Activated naive CD8-positive, alpha-beta T cell treated with anti-CD3 and anti-CD28 coated beads, Interleukin-2, amount 50 U/mL, for 24 hours (primary cell): Measurements from ENCODE around the gene ZNF23.
"Not testable (repeated sequence)": the region's sequence is repeated elsewhere in the genome, so short reads cannot be mapped to it uniquely, and the experiment has no call there.

Experiments used
- ATAC-seq: fragments of 150-1000 bp; cut with Tn5 transposase; one replicate; pipeline ENCODE4 v1.10.0; 2021
- DNase-seq: peaks from one replicate; pipeline ENCODE4 v3.0.0; 2021
- H3K27ac Mint-ChIP-seq: one replicate; pipeline ENCODE4 v1.8.0; 2021; ENCODE audit warnings: mild to moderate bottlenecking, mixed read lengths
- H3K27me3 Mint-ChIP-seq: one replicate; pipeline ENCODE4 v1.8.0; 2021; ENCODE audit warnings: mixed read lengths
- H3K36me3 Mint-ChIP-seq: one replicate; pipeline ENCODE4 v1.8.0; 2021; ENCODE audit warnings: low read depth, mixed read lengths
- H3K4me1 Mint-ChIP-seq: one replicate; pipeline ENCODE4 v1.8.0; 2021; ENCODE audit warnings: mixed read lengths
- H3K4me3 Mint-ChIP-seq: one replicate; pipeline ENCODE4 v1.8.0; 2021; ENCODE audit warnings: mild to moderate bottlenecking, moderate library complexity, mixed read lengths
- H3K9me3 Mint-ChIP-seq: one replicate; pipeline ENCODE4 v1.8.0; 2021; ENCODE audit warnings: mixed read lengths

ZNF23 gene

GRCh38 chr16:71461686-71462648, at the start of gene ZNF23:
ZNF23 (minus strand) TSS chr16:71462247; CDS start chr16:71456796, 5,451 bp downstream.
- H3K4me3 Mint-ChIP-seq = peak within 1 kb of the TSS; percentile 89

GRCh38 chr16:71507061-71507460, 45.0 kb upstream of the ZNF23 start:
- H3K27me3 Mint-ChIP-seq = peaks cover 3% of the 10 kb centered on the region
- H3K36me3 Mint-ChIP-seq = no peaks in the 10 kb centered on the region
- no peak overlapping the region for H3K4me3 Mint-ChIP-seq
- H3K27ac Mint-ChIP-seq = no peak overlapping the region
- DNase-seq = no peak
- no peaks in the 10 kb centered on the region for H3K9me3 Mint-ChIP-seq
- ATAC-seq = no peak
- no peaks in the 10 kb centered on the region for H3K4me1 Mint-ChIP-seq

More at GRCh38 chr16:71461686-71462648, at the start of gene ZNF23:
- H3K27me3 Mint-ChIP-seq = no peaks in the 10 kb centered on the region
- peak within 1 kb of the TSS; percentile 92 for H3K27ac Mint-ChIP-seq
- H3K36me3 Mint-ChIP-seq = peaks cover 3% of the 10 kb centered on the region
- DNase-seq (peak; percentile 84), ATAC-seq (peak; percentile 99)
- no peaks in the 10 kb centered on the region for H3K9me3 Mint-ChIP-seq
- H3K4me1 Mint-ChIP-seq = peaks cover 21% of the 10 kb centered on the region

GRCh38 chr16:71504901-71505300, 42.9 kb upstream of the ZNF23 start:
- Mint-ChIP-seq H3K4me1 (no peaks in the 10 kb centered on the region), H3K4me3 (no peak overlapping the region), H3K27me3 (peaks cover 2% of the 10 kb centered on the region), H3K36me3 (no peaks in the 10 kb centered on the region), H3K9me3 (no peaks in the 10 kb centered on the region), H3K27ac (no peak overlapping the region)
- ATAC-seq (no peak), DNase-seq (no peak)

GRCh38 chr16:71504051-71504450, 42.0 kb upstream of the ZNF23 start:
- ATAC-seq, H3K4me1 Mint-ChIP-seq, DNase-seq, H3K27me3 Mint-ChIP-seq, H3K9me3 Mint-ChIP-seq, H3K27ac Mint-ChIP-seq, H3K36me3 Mint-ChIP-seq, H3K4me3 Mint-ChIP-seq: not testable (repeated sequence)

GRCh38 chr16:71501547-71501946, 39.5 kb upstream of the ZNF23 start:
- no peak overlapping the region for H3K27ac Mint-ChIP-seq
- no peaks in the 10 kb centered on the region for H3K36me3 Mint-ChIP-seq
- H3K9me3 Mint-ChIP-seq = no peaks in the 10 kb centered on the region
- ATAC-seq = no peak
- no peak overlapping the region for H3K4me3 Mint-ChIP-seq
- no peak for DNase-seq
- H3K4me1 Mint-ChIP-seq = no peaks in the 10 kb centered on the region
- H3K27me3 Mint-ChIP-seq = peaks cover 2% of the 10 kb centered on the region

DNA sequence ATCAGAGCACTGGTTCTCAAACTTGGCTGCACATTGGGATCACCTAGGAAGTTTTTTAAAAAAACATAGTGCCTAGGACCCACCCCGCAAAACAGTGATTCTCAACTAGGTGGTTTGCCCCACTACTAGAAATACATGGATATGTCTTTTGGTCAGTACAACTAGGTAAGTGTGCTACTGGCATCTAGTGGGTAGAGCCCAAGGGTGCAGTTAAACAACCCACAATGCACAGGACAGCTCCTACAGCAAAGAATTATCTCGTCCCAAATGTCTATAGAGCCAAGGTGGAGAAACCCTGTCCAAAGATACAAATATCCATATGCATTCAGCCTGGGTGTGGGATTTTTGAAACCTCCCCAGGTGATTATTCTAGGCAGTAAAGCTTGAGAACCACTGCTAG, 38.9 kb upstream of the ZNF23 start:
- Mint-ChIP-seq H3K36me3 (no peaks in the 10 kb centered on the region), H3K4me1 (no peaks in the 10 kb centered on the region), H3K9me3 (no peaks in the 10 kb centered on the region), H3K27ac (no peak overlapping the region), H3K27me3 (peaks cover 2% of the 10 kb centered on the region), H3K4me3 (no peak overlapping the region)
- DNase-seq (no peak), ATAC-seq (no peak)

DNA sequence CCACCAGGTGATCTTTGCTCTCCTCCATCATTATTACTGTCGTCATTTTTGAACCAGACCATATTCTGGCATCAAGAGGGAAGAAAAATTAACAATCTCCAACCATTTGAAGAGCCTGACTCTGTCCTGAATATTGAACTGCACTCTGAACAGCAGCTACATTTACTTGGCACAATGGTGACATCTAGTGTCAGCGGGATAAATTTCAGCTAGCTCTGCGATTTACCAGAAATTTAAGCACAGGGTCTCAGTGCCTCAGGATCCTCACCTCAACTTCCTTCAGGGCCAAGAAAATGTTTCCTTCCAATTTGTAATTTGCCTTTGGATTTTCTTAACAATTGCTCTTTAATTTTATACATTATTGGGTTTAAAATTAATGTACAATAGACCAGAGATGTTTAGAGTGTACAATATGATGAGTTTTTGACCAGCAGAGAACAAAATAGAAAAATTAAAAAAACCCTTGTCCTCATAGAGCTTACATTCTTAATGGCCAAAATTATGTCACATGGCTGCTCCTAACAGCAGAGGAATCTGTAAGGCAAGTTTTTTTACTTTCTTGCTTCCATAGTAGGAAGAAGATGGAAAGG, 37.8 kb upstream of the ZNF23 start:
- H3K4me3 Mint-ChIP-seq = no peak overlapping the region
- H3K4me1 Mint-ChIP-seq = no peaks in the 10 kb centered on the region
- H3K36me3 Mint-ChIP-seq = no peaks in the 10 kb centered on the region
- H3K9me3 Mint-ChIP-seq = no peaks in the 10 kb centered on the region
- peak; percentile 48 for DNase-seq
- peak; percentile 57 for ATAC-seq
- H3K27me3 Mint-ChIP-seq = no peaks in the 10 kb centered on the region
- H3K27ac Mint-ChIP-seq = no peak overlapping the region

DNA sequence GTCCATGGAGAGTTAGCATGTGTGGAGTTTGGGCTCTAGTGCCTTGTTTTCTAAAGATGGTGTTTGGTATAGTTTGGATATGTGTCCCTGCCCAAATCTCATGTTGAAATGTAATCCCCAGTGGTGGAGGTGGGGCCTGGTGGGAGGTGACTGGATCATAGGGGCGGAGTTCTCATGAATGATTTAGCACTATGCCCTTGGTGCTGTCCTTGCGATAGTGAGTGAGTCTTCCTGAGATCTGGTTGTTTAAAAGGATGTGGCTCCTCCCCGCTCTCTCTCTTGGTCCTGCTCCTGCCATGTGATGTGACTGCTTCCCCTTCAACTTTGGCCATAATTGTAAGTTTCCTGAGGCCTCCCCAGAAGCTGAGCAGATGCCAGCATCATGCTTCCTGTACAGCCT, 36.0 kb upstream of the ZNF23 start:
- no peak for DNase-seq
- no peaks in the 10 kb centered on the region for H3K9me3 Mint-ChIP-seq
- no peak overlapping the region for H3K27ac Mint-ChIP-seq
- no peak overlapping the region for H3K4me3 Mint-ChIP-seq
- H3K36me3 Mint-ChIP-seq = no peaks in the 10 kb centered on the region
- no peaks in the 10 kb centered on the region for H3K4me1 Mint-ChIP-seq
- no peak for ATAC-seq
- no peaks in the 10 kb centered on the region for H3K27me3 Mint-ChIP-seq

DNA sequence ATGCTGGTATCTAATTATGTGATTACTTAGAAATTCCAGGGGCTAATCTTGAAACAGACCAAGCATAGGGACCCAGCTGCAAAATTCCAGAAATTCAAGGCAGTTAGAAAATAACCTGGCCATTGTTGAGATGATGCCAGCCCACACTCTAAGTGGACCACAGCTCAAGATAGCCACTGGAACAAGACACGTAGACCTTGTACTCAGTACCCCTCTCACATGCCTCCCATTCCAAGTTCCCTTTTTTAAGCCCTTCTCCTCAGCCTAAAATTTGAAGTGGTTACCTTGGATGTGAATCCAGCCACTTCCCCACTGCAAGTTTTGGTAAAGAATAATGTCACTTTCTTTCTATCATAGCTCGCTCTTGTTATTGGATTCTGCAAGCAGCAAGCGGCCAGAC, 31.2 kb upstream of the ZNF23 start:
- Mint-ChIP-seq H3K27ac (no peak overlapping the region), H3K4me3 (no peak overlapping the region), H3K36me3 (no peaks in the 10 kb centered on the region), H3K27me3 (no peaks in the 10 kb centered on the region), H3K4me1 (peaks cover 3% of the 10 kb centered on the region), H3K9me3 (no peaks in the 10 kb centered on the region)
- DNase-seq (no peak), ATAC-seq (no peak)

DNA sequence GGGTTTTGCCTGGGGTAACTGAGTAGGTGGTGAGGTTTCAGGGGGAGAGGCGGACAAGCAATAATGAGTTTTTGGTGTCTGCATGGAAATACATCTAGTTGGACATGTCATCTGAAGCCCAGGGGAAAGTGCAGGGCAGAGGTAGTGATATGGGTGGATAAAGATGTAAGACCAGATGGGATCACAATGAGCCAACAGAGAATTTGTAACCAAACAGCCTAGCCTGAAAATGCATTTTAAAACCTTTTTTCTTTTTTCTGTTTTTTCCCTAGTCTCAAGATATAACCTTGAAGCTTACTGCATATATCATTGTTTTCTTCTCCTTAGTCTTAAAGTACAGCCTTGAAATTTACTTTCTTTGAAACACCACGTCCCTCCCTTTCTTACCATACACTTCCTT, 30.7 kb upstream of the ZNF23 start:
- Mint-ChIP-seq H3K27me3 (no peaks in the 10 kb centered on the region), H3K36me3 (no peaks in the 10 kb centered on the region), H3K4me3 (no peak overlapping the region), H3K9me3 (no peaks in the 10 kb centered on the region), H3K27ac (no peak overlapping the region), H3K4me1 (peaks cover 3% of the 10 kb centered on the region)
- ATAC-seq = no peak
- DNase-seq = no peak

DNA sequence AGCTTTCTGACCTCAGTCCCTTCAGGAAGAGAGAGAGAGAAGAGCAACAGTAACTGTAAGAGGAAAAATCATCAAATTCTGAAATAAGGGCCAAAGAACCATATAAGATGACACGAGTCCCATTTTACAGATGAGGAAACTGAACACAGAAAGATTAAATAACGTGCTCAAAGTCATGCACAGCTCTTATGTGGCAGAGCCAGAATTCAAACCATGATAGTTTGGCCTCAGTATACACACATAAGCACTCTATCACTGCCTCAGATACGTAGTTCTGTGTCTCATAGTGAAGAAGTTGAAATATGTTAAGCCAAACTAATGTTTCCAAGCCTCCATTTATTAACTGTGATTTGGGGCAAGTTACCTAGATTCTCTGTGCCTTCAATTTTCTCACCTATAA, 29.0 kb upstream of the ZNF23 start:
- ATAC-seq (no peak), DNase-seq (no peak)
- Mint-ChIP-seq H3K27ac (no peak overlapping the region), H3K9me3 (no peaks in the 10 kb centered on the region), H3K27me3 (peaks cover 2% of the 10 kb centered on the region), H3K4me3 (no peak overlapping the region), H3K36me3 (no peaks in the 10 kb centered on the region), H3K4me1 (peaks cover 3% of the 10 kb centered on the region)

- no peak overlapping the region for H3K4me3 Mint-ChIP-seq
- DNase-seq (no peak), ATAC-seq (no peak)
- H3K27ac Mint-ChIP-seq = no peak overlapping the region
- H3K36me3 Mint-ChIP-seq = no peaks in the 10 kb centered on the region
- peaks cover 2% of the 10 kb centered on the region for H3K27me3 Mint-ChIP-seq
- peaks cover 3% of the 10 kb centered on the region for H3K4me1 Mint-ChIP-seq
- H3K9me3 Mint-ChIP-seq = no peaks in the 10 kb centered on the region
Measured at GRCh38 chr16:71490361-71490760, 28.3 kb upstream of the ZNF23 start.

GRCh38 chr16:71489122-71489521, 27.1 kb upstream of the ZNF23 start, which contains the start of gene ZNF19:
ZNF19 (minus strand) TSS chr16:71489324; CDS start chr16:71482114, 7,210 bp downstream.
- H3K4me1 Mint-ChIP-seq = peaks cover 10% of the 10 kb centered on the region
- H3K9me3 Mint-ChIP-seq = no peaks in the 10 kb centered on the region
- H3K27ac Mint-ChIP-seq = no peak within 1 kb of the TSS
- peaks cover 2% of the 10 kb centered on the region for H3K27me3 Mint-ChIP-seq
- ATAC-seq = no peak
- H3K36me3 Mint-ChIP-seq = no peaks in the 10 kb centered on the region
- DNase-seq = no peak
- H3K4me3 Mint-ChIP-seq = no peak within 1 kb of the TSS

DNA sequence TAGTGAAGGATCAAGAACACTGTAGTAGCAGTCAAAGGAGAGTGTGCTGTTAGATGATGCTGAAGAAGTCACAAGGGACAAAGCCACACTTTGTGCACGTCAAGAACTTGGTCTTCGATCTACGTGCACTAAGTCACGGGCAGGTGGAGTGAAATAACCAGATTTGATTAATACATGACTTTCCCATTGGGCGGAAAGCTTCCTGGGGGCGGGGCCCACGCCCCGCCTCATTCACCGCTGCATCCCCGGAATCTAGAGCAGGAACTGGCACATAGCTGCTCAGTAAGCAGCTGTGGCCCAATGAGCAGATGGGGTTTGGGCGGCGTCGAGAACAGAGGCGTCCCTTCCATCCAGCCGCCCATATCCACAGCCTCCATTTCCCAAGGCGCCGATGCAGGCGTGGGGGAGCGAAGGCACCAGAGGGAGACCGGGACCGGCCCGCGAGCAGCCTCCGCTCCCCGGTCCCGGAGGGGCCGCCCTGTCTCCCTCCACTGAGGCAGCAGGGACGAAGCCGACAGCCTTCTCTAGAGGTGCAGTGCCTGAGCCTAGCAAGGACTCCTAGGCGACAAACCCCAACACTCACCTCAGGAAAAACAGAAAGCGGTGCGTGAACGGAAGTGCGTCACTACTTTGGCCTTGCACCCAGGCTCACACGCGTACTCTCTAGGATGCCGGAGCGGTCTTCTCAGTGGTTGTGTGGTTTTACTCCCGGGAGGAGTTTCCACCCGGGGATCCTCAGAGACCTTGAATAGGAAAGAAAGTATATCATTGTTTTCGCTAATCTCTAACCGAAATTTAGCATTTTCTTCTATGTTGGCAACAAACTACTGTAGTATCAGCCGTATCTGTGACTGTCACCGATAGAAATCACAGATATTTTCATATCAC, 22.2 kb upstream of the ZNF23 start:
- peak; percentile 93 for ATAC-seq
- H3K27ac Mint-ChIP-seq = peak overlapping the region; percentile 61

More for the DNA sequence above, 22.2 kb upstream of the ZNF23 start:
- H3K36me3 Mint-ChIP-seq = no peaks in the 10 kb centered on the region
- H3K9me3 Mint-ChIP-seq = no peaks in the 10 kb centered on the region
- peak overlapping the region; percentile 77 for H3K4me3 Mint-ChIP-seq
- peaks cover 15% of the 10 kb centered on the region for H3K4me1 Mint-ChIP-seq
- DNase-seq = peak; percentile 82
- peaks cover 2% of the 10 kb centered on the region for H3K27me3 Mint-ChIP-seq
